ENCODE measurements around the gene DDX1. TPM values are rescaled to one million over a fixed set of nuclear protein-coding genes. Genes with fewer than 3 reads are reported as not detected.

DDX1 gene
- polyA plus RNA-seq, 3 donors = 14.1 to 35.4 (median 30.1) TPM

- DNase-seq = no peak
- Mint-ChIP-seq H3K36me3 (peaks cover 14 to 18% of the 10 kb centered on the region in 2 donors), H3K4me1 (peaks cover 9% of the 10 kb centered on the region), H3K27ac (no peak overlapping the region), H3K27me3 (ENCODE audit: low read depth in 3 of 3) (peaks cover 0 to 3% (median 0%) of the 10 kb centered on the region in 3 donors), H3K9me3 (peaks cover 4 to 15% (median 7%) of the 10 kb centered on the region in 7 donors), H3K4me3 (no peak overlapping the region)
- no peaks in the 10 kb centered on the region for H3K27me3 ChIP-seq (ENCODE audit: control insufficient read depth in 2 of 2, insufficient read depth in 2 of 2, low read length in 2 of 2)
- H3K79me2 ChIP-seq (ENCODE audit: insufficient read depth, low read length) = no peaks in the 10 kb centered on the region
- no peaks in the 10 kb centered on the region for H4K20me1 ChIP-seq (ENCODE audit: insufficient read depth, low read length)
- intact Hi-C loops (cut with micrococcal nuclease) = no loop called here
- peaks cover 8 to 9% of the 10 kb centered on the region in 2 donors for H3K4me1 ChIP-seq (ENCODE audit: control insufficient read depth in 1 of 2, insufficient read depth in 2 of 2, low read length in 2 of 2)
- H3K36me3 ChIP-seq (replicated peaks in 1 of 2; ENCODE audit: control insufficient read depth in 1 of 2, insufficient read depth in 2 of 2, low read length in 2 of 2) = no peaks in the 10 kb centered on the region
- no peak overlapping the region for H3K4me2 ChIP-seq (replicated peaks; ENCODE audit: extremely low read depth, low read length, poor library complexity, severe bottlenecking)
- 96% methylated on average over 11 of the region's 12 CpGs for WGBS (ENCODE audit: insufficient coverage)
- H3K9ac ChIP-seq (ENCODE audit: insufficient read depth, low read length, poor library complexity, severe bottlenecking) = no peak overlapping the region
- no peaks in the 10 kb centered on the region for H3K9me3 ChIP-seq (replicated peaks in 1 of 2; ENCODE audit: control insufficient read depth in 1 of 2, insufficient read depth in 1 of 2, low read length in 2 of 2)
- no peak overlapping the region for H3K27ac ChIP-seq (ENCODE audit: low read depth in 1 of 2, low read length in 2 of 2)
- no peak overlapping the region for H2AFZ ChIP-seq (ENCODE audit: insufficient read depth, low read depth, low read length, poor library complexity, severe bottlenecking)
- no peak for TF ChIP-seq CTCF (IDR thresholded peaks at IDR 0.05)
- H3K4me3 ChIP-seq (replicated peaks in 1 of 3; ENCODE audit: low read depth in 2 of 3, low read length in 3 of 3) = no peak overlapping the region
Observed at GRCh38 chr2:15642011-15642814, 50.5 kb downstream of the DDX1 start.

- Histone ChIP-seq H3K27ac (ENCODE audit: low read depth in 1 of 2, low read length in 2 of 2) (no peak overlapping the region), H3K27me3 (ENCODE audit: control insufficient read depth in 2 of 2, insufficient read depth in 2 of 2, low read length in 2 of 2) (no peaks in the 10 kb centered on the region), H3K79me2 (ENCODE audit: insufficient read depth, low read length) (no peaks in the 10 kb centered on the region), H4K20me1 (ENCODE audit: insufficient read depth, low read length) (no peaks in the 10 kb centered on the region), H3K4me3 (replicated peaks in 1 of 3; ENCODE audit: low read depth in 2 of 3, low read length in 3 of 3) (no peak overlapping the region), H3K36me3 (replicated peaks in 1 of 2; ENCODE audit: control insufficient read depth in 1 of 2, insufficient read depth in 2 of 2, low read length in 2 of 2) (no peaks in the 10 kb centered on the region), H3K9ac (ENCODE audit: insufficient read depth, low read length, poor library complexity, severe bottlenecking) (no peak overlapping the region), H2AFZ (ENCODE audit: insufficient read depth, low read depth, low read length, poor library complexity, severe bottlenecking) (no peak overlapping the region), H3K9me3 (replicated peaks in 1 of 2; ENCODE audit: control insufficient read depth in 1 of 2, insufficient read depth in 1 of 2, low read length in 2 of 2) (no peaks in the 10 kb centered on the region), H3K4me1 (ENCODE audit: control insufficient read depth in 1 of 2, insufficient read depth in 2 of 2, low read length in 2 of 2) (peaks cover 8 to 9% of the 10 kb centered on the region in 2 donors), H3K4me2 (replicated peaks; ENCODE audit: extremely low read depth, low read length, poor library complexity, severe bottlenecking) (no peak overlapping the region)
- Mint-ChIP-seq H3K4me3 (no peak overlapping the region), H3K36me3 (peaks cover 11 to 12% of the 10 kb centered on the region in 2 donors), H3K9me3 (peaks cover 4 to 15% (median 7%) of the 10 kb centered on the region in 7 donors), H3K27me3 (ENCODE audit: low read depth in 3 of 3) (peaks cover 0 to 3% (median 0%) of the 10 kb centered on the region in 3 donors), H3K27ac (no peak overlapping the region), H3K4me1 (peaks cover 9% of the 10 kb centered on the region)
- intact Hi-C loops (cut with micrococcal nuclease) = no loop called here
- no peak for DNase-seq
- 83% methylated on average over 10 of the region's 13 CpGs for WGBS (ENCODE audit: insufficient coverage)
- TF ChIP-seq CTCF (IDR thresholded peaks at IDR 0.05) = no peak
Observed at GRCh38 chr2:15642815-15643500, 51.3 kb downstream of the DDX1 start.
